ENCODE results near the gene GDPD3. TPM values are rescaled to one million over a fixed set of nuclear protein-coding genes. Genes with fewer than 3 reads are reported as not detected.

Gene GDPD3, protein sequence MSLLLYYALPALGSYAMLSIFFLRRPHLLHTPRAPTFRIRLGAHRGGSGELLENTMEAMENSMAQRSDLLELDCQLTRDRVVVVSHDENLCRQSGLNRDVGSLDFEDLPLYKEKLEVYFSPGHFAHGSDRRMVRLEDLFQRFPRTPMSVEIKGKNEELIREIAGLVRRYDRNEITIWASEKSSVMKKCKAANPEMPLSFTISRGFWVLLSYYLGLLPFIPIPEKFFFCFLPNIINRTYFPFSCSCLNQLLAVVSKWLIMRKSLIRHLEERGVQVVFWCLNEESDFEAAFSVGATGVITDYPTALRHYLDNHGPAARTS
- total RNA-seq, result 0.47 and 1.2 TPM in 2 replicates

GRCh38 chr16:30113031-30113710, at the start of gene GDPD3:
TSS of gene GDPD3 (minus strand) at chr16:30113537. CDS start at chr16:30113478, 59 bp downstream.

DNA sequence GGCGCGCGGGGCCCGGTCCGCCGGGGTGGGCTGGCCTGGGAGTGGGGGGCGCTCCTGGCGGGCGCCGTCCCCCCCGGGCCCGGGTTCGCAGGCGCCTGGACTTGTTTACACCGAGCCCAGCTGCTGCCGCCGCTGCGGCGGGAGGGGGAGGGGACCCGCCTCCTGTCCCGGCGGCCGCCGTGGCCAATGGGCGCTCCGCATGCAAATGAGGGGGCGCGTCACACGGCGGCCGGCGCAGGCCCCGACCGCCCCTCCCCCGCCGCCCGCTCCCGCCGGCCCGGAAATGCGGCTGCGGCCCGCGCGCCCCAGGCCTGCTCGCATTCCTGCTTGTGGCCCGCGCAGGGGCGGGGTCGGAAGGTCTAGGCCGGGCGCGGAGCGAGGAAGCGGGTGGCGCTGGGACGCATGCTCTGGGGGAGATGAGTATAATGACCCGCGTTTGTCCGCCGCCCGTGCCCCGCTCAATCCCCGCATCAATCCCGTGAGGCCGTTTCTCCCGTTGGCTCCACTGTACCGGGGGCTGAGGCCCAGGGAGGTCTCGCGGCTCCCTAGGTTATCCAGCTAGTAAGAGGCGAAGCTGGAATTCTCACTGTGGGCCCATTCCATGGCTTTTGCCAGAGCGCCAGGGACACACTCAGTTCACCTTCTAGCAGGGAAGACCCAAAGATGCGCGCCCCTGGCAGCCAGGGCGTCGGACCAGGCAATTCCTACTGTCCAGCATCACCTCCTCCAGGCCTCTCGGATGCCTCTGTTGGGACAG, 17.1 kb downstream of the GDPD3 start, which contains the start of gene YPEL3:
Gene YPEL3, minus strand, starts transcription at position 109 of the 757 bp plus-strand sequence. CDS start 731 bp downstream, outside the sequence.

DNA sequence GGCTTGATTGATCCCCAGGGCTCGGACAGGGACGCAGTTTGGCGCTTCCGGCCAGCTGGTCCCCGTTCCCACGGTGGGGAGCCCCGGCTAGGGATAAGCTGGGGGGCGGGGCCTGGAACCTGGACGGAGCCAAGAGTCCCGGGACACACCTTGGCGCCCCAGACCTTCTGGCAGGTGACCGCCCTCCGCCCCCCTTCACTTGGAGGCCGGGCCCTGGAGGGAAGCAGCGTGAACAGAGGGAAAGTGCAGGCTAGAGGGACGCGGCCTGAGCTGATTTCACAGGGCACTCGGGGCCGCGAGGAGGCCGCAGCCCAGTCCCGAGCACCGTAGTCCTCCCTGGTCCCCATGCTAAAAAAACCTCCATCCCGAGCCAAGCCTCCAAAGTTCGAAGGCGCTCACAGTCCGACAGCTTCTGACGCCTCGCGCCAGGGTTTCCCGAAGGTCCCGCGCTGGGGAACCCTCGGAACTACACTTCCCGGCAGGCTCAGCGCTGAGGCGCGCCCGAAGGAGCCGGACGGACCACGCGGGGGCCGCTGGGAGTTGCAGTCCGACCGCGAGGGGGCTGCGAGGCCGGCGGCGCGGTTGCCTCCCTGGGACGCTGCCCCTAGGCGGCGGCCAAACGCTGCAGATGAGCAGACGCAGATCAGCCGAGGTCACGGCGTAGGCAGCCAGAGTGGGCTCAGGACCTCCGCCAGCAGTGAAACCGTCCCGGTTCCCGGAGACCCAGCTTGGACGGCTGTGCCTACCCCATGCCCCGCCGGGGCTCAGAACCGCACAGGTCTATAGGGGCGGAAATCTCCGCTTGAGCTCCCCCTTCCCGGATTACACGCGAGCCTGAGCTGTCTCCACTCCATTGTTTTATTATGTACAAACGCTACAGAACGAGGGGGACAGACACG, 21.6 kb downstream of the GDPD3 start, which contains the start of gene TBX6:
Gene TBX6, minus strand, starts transcription at position 451 of the 899 bp plus-strand sequence. CDS start 731 bp downstream, outside the sequence.

GRCh38 chr16:30075503-30076275, 37.6 kb downstream of the GDPD3 start, which contains the start of gene PPP4C:
TSS of gene PPP4C (plus strand) at chr16:30075994. CDS start at chr16:30076378, 384 bp downstream.

GRCh38 chr16:30065102-30065942, 48.0 kb downstream of the GDPD3 start, which contains the start of gene ALDOA:
TSS of gene ALDOA (plus strand) at chr16:30065760. CDS start at chr16:30066898, 1,138 bp downstream.

Other genes with a start within 250 kb of the GDPD3 start
- 26.8 and 30.0 TPM in 2 replicates for gene SEZ6L2, start 214.0 kb downstream of the GDPD3 start, total RNA-seq
- 11.7 and 20.4 TPM in 2 replicates for gene ASPHD1, start 213.0 kb downstream of the GDPD3 start, total RNA-seq
- 6.2 and 10.0 TPM in 2 replicates for gene KCTD13, start 187.3 kb downstream of the GDPD3 start, total RNA-seq
- 92.3 and 112 TPM in 2 replicates for gene TMEM219, start 151.5 kb downstream of the GDPD3 start, total RNA-seq
- gene TAOK2, start 139.7 kb downstream of the GDPD3 start, total RNA-seq, result 31.2 and 44.5 TPM in 2 replicates
- gene HIRIP3, start 117.9 kb downstream of the GDPD3 start, total RNA-seq, result 7.6 and 8.3 TPM in 2 replicates
- gene INO80E, start 117.3 kb downstream of the GDPD3 start, total RNA-seq, result 28.7 and 33.6 TPM in 2 replicates
- 0.60 TPM in 1 of 2 replicates, not detected in the other for gene DOC2A, start 102.5 kb downstream of the GDPD3 start, total RNA-seq
- gene C16orf92, start 90.3 kb downstream of the GDPD3 start, total RNA-seq, result not detected in 2 replicates
- gene TLCD3B, start 82.3 kb downstream of the GDPD3 start, total RNA-seq, result not detected in 2 replicates
- gene ALDOA, start 47.8 kb downstream of the GDPD3 start, total RNA-seq, result 1,291 and 1,757 TPM in 2 replicates
- gene PPP4C, start 37.5 kb downstream of the GDPD3 start, total RNA-seq, result 63.2 and 79.7 TPM in 2 replicates
- gene TBX6, start 21.6 kb downstream of the GDPD3 start, total RNA-seq, result under 0.01 TPM in 1 of 2 replicates, not detected in the other
- 50.2 and 89.3 TPM in 2 replicates for gene YPEL3, start 17.3 kb downstream of the GDPD3 start, total RNA-seq
- 63.0 and 70.9 TPM in 2 replicates for gene MAPK3, start 9.7 kb upstream of the GDPD3 start, total RNA-seq
- gene CORO1A, start 70.1 kb upstream of the GDPD3 start, total RNA-seq, result 0.43 and 4.2 TPM in 2 replicates
- gene BOLA2B, start 80.1 kb upstream of the GDPD3 start, total RNA-seq, result 28.4 and 117 TPM in 2 replicates
- 24.3 and 26.1 TPM in 2 replicates for gene SLX1A, start 80.3 kb upstream of the GDPD3 start, total RNA-seq
- gene SULT1A3, start 85.7 kb upstream of the GDPD3 start, total RNA-seq, result 2.6 and 7.0 TPM in 2 replicates
- gene NPIPB13, start 134.9 kb upstream of the GDPD3 start, total RNA-seq, result 0.26 and 1.9 TPM in 2 replicates
- gene CD2BP2, start 241.8 kb upstream of the GDPD3 start, total RNA-seq, result 34.2 and 44.1 TPM in 2 replicates

Data from pericardium fibroblast (primary cell).